Endothelial cell of umbilical vein (primary cell): ENCODE data around the gene FBXW11. TPM values are rescaled to one million over a fixed set of nuclear protein-coding genes. Genes with fewer than 3 reads are reported as not detected.

Experiments used
- BruUV-seq: library from RNA; stranded (reverse); fragments of 400-500 nt; replicated peaks from 2 replicates; lab custom pipeline; 2021; lab: Mats Ljungman, UMichigan
- CTCF ChIA-PET: fragments of 300-600, 350-600 bp; sonication (Branson Sonifier 250); formaldehyde crosslinking; loops from one replicate; lab custom pipeline; 2021; ENCODE audit warnings: antibody characterized with exemption, inconsistent platforms; lab: Charles Lee
- POLR2A ChIA-PET: fragments of 300-600, 350-600 bp; sonication (Branson Sonifier 250); formaldehyde crosslinking; loops from one replicate; lab custom pipeline; 2021; ENCODE audit warnings: antibody characterized with exemption, inconsistent platforms; lab: Charles Lee
- DNase-seq: peaks from one replicate; pipeline ENCODE4 v3.0.0-alpha.2; 2011; ENCODE audit warnings: low read depth, low spot score
- FAIRE-seq: peaks from 2 replicates; lab custom pipeline; 2011; peaks lifted over from hg19 to GRCh38; lab: Jason Lieb, UNC
- H2AFZ ChIP-seq: 2 replicates; pipeline ENCODE4 v1.6.0; 2012; ENCODE audit warnings: low read depth, low read length, control low read depth, inconsistent platforms
- H3K27ac ChIP-seq: 2 replicates; pipeline ENCODE4 v1.5.1; 2011; ENCODE audit warnings: low read depth, mild to moderate bottlenecking, control low read depth, low read length, moderate library complexity; ENCODE audit not compliant: insufficient read depth
- H3K27me3 ChIP-seq, 2 experiments: 2 replicates each; pipeline versions ENCODE4 v1.6.0 to v1.6.1; 2011; ENCODE audit warnings: low read length in 2 of 2, mixed read lengths in 1 of 2; ENCODE audit not compliant: control insufficient read depth in 2 of 2, insufficient read depth in 2 of 2
- H3K36me3 ChIP-seq, 2 experiments: 2 replicates in 1 of 2; 3 replicates in 1 of 2; pipeline ENCODE4 v1.5.1; 2011; ENCODE audit warnings: low read length in 2 of 2, mild to moderate bottlenecking in 1 of 2, moderate library complexity in 1 of 2; ENCODE audit not compliant: control insufficient read depth in 2 of 2, insufficient read depth in 2 of 2; ENCODE audit errors: extremely low read depth in 1 of 2
- H3K4me1 ChIP-seq: 3 replicates; pipeline ENCODE4 v1.5.1; 2011; ENCODE audit warnings: mild to moderate bottlenecking, low read length; ENCODE audit not compliant: control insufficient read depth, insufficient read depth; ENCODE audit errors: extremely low read depth
- H3K4me2 ChIP-seq: 2 replicates; pipeline ENCODE4 v1.6.1; 2011; ENCODE audit warnings: low read length, control low read depth, mixed read lengths; ENCODE audit not compliant: insufficient read depth
- H3K4me3 ChIP-seq, 3 experiments: fragments of 200-600 bp in 1 of 3; sonication (generic), shearing (Covaris generic) in 1 of 3; replicated peaks in 1 of 3; 2 replicates each; pipeline ENCODE4 v1.5.1; 2011 to 2016; ENCODE audit warnings: control low read depth in 3 of 3, low read length in 3 of 3, mild to moderate bottlenecking in 2 of 3, inconsistent platforms in 1 of 3, low read depth in 1 of 3, moderate library complexity in 1 of 3; ENCODE audit not compliant: insufficient read depth in 1 of 3
- H3K79me2 ChIP-seq: 2 replicates; pipeline ENCODE4 v1.6.0; 2012; ENCODE audit warnings: low read length, inconsistent platforms; ENCODE audit not compliant: control insufficient read depth, insufficient read depth
- H3K9ac ChIP-seq: replicated peaks from 2 replicates; pipeline ENCODE3; 2011; ENCODE audit warnings: low read length, control low read depth; ENCODE audit not compliant: insufficient read depth; ENCODE audit errors: extremely low read depth
- H3K9me1 ChIP-seq: replicated peaks from 3 replicates; pipeline ENCODE4 v1.6.0; 2011; ENCODE audit warnings: mild to moderate bottlenecking, low read length; ENCODE audit not compliant: control insufficient read depth, insufficient read depth; ENCODE audit errors: extremely low read depth
- H3K9me3 ChIP-seq: replicated peaks from 2 replicates; pipeline ENCODE4 v1.5.1; 2012; ENCODE audit warnings: low read length, inconsistent platforms; ENCODE audit not compliant: control insufficient read depth, insufficient read depth
- H4K20me1 ChIP-seq: replicated peaks from 2 replicates; pipeline ENCODE3; 2011; ENCODE audit warnings: mild to moderate bottlenecking, low read length; ENCODE audit not compliant: control insufficient read depth, insufficient read depth; ENCODE audit errors: extremely low read depth
- EZH2 ChIP-seq: IDR thresholded peaks from 2 replicates; pipeline ENCODE4 v1.6.1; 2012; ENCODE audit warnings: borderline replicate concordance, low read depth, mild to moderate bottlenecking, moderate library complexity, low read length, inconsistent platforms; ENCODE audit not compliant: severe bottlenecking
- FOS ChIP-seq: IDR thresholded peaks from 2 replicates; pipeline ENCODE4 v1.6.1; 2011; ENCODE audit warnings: mild to moderate bottlenecking, low read length, moderate library complexity, borderline replicate concordance; ENCODE audit not compliant: insufficient read depth
- GATA2 ChIP-seq: IDR thresholded peaks from 2 replicates; pipeline ENCODE4 v1.7.0; 2011; ENCODE audit warnings: low read depth, mild to moderate bottlenecking, moderate library complexity, mixed read lengths, low read length; ENCODE audit not compliant: insufficient read length, insufficient read depth
- JUN ChIP-seq: IDR thresholded peaks from 2 replicates; pipeline ENCODE4 v1.6.1; 2011; ENCODE audit warnings: borderline replicate concordance, low read depth; ENCODE audit not compliant: insufficient read length, insufficient read depth
- MAX ChIP-seq: IDR thresholded peaks from 2 replicates; pipeline ENCODE4 v1.6.1; 2011; ENCODE audit not compliant: insufficient read depth, insufficient read length
- POLR2A ChIP-seq: IDR thresholded peaks from 2 replicates; pipeline ENCODE4 v1.6.1; 2012; ENCODE audit warnings: low read depth, mild to moderate bottlenecking, control low read depth, low read length
- POLR2AphosphoS5 ChIP-seq: IDR thresholded peaks from 2 replicates; pipeline ENCODE4 v1.6.1; 2012; ENCODE audit warnings: low read depth, mild to moderate bottlenecking, control low read depth, low read length, moderate library complexity; ENCODE audit not compliant: insufficient read depth
- dilution Hi-C: fragments of 300-500 bp; cut with MboI; formaldehyde crosslinking; loops from one replicate; pipeline ENCODE4 v1.15.0; 2019; ENCODE audit warnings: low sequenced_read_pairs; ENCODE audit not compliant: extremely low pct_ligation_motif_present
- intact Hi-C: fragments of 100-400 bp; cut with micrococcal nuclease; formaldehyde crosslinking; loops from one replicate; pipeline ENCODE4 v1.10.0; 2022
- polyA plus RNA-seq, 4 experiments: library from polyadenylated mRNA; depleted of rRNA in 3 of 4; stranded (reverse) in 3 of 4; unstranded in 1 of 4; fragments of >200 nt; gene quantifications; 2 replicates each; pipeline versions ENCODE4 v1.2.1 to v1.2.3, GENCODE V29; 2011 to 2012; ENCODE audit warnings: missing spikeins in 1 of 4
- total RNA-seq: library from RNA; stranded (reverse); gene quantifications from 2 replicates; pipeline ENCODE4 v1.2.3, GENCODE V29; 2021
- TF ChIP-seq, protein P1 (sequence below), 2 donors: IDR thresholded peaks; 1 replicate in 1 of 2; 2 replicates in 1 of 2; pipeline ENCODE4 v1.5.1; 2011; ENCODE audit warnings: low read length in 2 of 2, mild to moderate bottlenecking in 2 of 2, moderate library complexity in 2 of 2, control low read depth in 1 of 2, inconsistent platforms in 1 of 2, low read depth in 1 of 2; ENCODE audit not compliant: insufficient read depth in 1 of 2; ENCODE audit errors: extremely low read depth in 1 of 2

FBXW11 gene
- total and polyA plus RNA-seq, 2 donors (not counting 3 experiments of a cell fraction or from before 2014, with no cell fraction given), result 30.7 to 44.7 TPM

DNA sequence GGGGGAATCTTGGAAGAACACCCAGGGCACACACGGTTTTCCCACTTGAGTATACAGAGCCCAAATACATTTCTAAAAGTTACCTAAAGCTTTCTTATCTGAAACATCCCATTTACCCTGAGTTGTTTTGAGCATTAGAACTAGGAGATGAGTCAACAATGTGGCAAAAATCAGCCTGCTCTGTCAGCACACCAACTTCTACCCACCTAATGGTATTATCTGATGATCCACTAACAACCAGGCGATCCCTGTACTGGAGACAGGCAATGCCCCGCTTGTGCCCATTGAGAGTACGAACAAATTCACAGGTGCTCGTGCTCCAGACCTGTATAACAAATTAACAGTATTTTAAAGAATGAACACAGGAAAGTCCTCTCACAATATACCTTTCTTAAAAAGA, 133.8 kb downstream of the FBXW11 start:
- Histone ChIP-seq H3K9ac (no peak overlapping the region), H4K20me1 (peaks cover 2% of the 10 kb centered on the region), H3K9me3 (no peaks in the 10 kb centered on the region), H3K79me2 (no peaks in the 10 kb centered on the region), H3K9me1 (no peaks in the 10 kb centered on the region), H3K4me2 (no peak overlapping the region), H3K27ac (no peak overlapping the region), H3K4me1 (peaks cover 13% of the 10 kb centered on the region), H3K4me3 (no peak overlapping the region), H2AFZ (no peak overlapping the region), H3K27me3 (no peaks in the 10 kb centered on the region), H3K36me3 (peaks cover 14 to 20% of the 10 kb centered on the region in 2 experiments)
- ChIA-PET POLR2A (no interaction called here), CTCF (interaction anchor here (1.0 to 2.7 kb wide), 6 partner anchors 10 to 454 kb away, joined by 3 to 14 read pairs (median 4); partner anchors contain the start of gene FGF18)
- no TSS peak for BruUV-seq
- DNase-seq (no peak), FAIRE-seq (no peak)
- TF ChIP-seq, protein P1, sequence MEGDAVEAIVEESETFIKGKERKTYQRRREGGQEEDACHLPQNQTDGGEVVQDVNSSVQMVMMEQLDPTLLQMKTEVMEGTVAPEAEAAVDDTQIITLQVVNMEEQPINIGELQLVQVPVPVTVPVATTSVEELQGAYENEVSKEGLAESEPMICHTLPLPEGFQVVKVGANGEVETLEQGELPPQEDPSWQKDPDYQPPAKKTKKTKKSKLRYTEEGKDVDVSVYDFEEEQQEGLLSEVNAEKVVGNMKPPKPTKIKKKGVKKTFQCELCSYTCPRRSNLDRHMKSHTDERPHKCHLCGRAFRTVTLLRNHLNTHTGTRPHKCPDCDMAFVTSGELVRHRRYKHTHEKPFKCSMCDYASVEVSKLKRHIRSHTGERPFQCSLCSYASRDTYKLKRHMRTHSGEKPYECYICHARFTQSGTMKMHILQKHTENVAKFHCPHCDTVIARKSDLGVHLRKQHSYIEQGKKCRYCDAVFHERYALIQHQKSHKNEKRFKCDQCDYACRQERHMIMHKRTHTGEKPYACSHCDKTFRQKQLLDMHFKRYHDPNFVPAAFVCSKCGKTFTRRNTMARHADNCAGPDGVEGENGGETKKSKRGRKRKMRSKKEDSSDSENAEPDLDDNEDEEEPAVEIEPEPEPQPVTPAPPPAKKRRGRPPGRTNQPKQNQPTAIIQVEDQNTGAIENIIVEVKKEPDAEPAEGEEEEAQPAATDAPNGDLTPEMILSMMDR (IDR thresholded peaks at IDR 0.05; ENCODE audit: extremely low read depth in 1 of 2, insufficient read depth in 1 of 2, low read depth in 1 of 2, low read length in 2 of 2), result no peak
- TF ChIP-seq POLR2A (no peak), GATA2 (no peak), EZH2 (no peak), MAX (no peak), FOS (no peak), POLR2AphosphoS5 (no peak), JUN (no peak)
- dilution Hi-C loops, result no loop called here
- intact Hi-C loops, result no loop called here
